Keratinocyte (primary cell): ENCODE data around the gene PWWP2B.

Experiments
- CTCF ChIP-seq, 3 experiments: IDR thresholded peaks in 1 of 3; conservative IDR thresholded peaks in 1 of 3; optimal IDR thresholded peaks in 1 of 3; 2 replicates in 2 of 3; 3 replicates in 1 of 3; pipeline versions ENCODE3 to v1.5.1; 2011; ENCODE audit warnings: low read length in 3 of 3, mild to moderate bottlenecking in 3 of 3, moderate library complexity in 2 of 3, control low read depth in 1 of 3, inconsistent platforms in 1 of 3; ENCODE audit not compliant: insufficient read depth in 2 of 3; ENCODE audit errors: extremely low read depth in 1 of 3
- EZH2 ChIP-seq: IDR thresholded peaks from one replicate; pipeline ENCODE4 v1.6.1; 2012; ENCODE audit warnings: inconsistent platforms, mild to moderate bottlenecking, low read length, moderate library complexity

GRCh38 chr10:132350391-132350790 is 46.6 kb upstream of the PWWP2B start:
- TF ChIP-seq CTCF (optimal IDR thresholded peaks at IDR 0.05 in 1 of 3, IDR thresholded peaks at IDR 0.05 in 1 of 3, conservative IDR thresholded peaks at IDR 0.05 in 1 of 3; ENCODE audit: extremely low read depth in 1 of 3, insufficient read depth in 2 of 3, low read length in 3 of 3), result no peak
- TF ChIP-seq EZH2, result no peak
